GM12865 (cell line): ENCODE measurements around the gene ATP13A5.

Source experiments
- DNase-seq: peaks from one replicate; pipeline ENCODE4 v3.0.0; 2010; ENCODE audit warnings: low read depth
- H3K4me3 ChIP-seq: 2 replicates; pipeline ENCODE4 v1.5.1; 2011; ENCODE audit warnings: mild to moderate bottlenecking, low read depth, low read length, control low read depth
- CTCF ChIP-seq: IDR thresholded peaks from 2 replicates; pipeline ENCODE4 v1.5.1; 2011; ENCODE audit warnings: low read length, control low read depth, low read depth, inconsistent platforms; ENCODE audit not compliant: insufficient read depth; ENCODE audit errors: missing control alignments

ATP13A5 gene

DNA sequence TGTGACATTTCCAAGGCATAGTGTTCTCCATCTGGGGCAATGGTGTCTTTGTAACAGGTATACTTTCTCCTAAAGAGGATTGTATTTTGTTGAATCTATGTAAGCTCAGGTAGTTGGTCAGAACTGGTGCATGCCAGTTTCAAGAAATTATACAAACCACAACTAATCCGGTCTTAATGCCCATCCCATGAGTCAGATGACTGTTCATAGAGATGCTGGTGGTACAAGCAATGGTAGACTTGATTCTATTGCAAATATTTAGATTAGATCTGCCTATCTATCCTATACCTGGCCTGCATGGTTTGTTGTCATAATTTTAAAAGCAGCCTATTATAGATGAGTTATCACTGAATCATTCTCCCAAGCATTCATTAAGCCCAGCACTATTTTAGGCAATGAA, 43.5 kb downstream of the ATP13A5 start:
- no peak for DNase-seq
- H3K4me3 ChIP-seq = no peak overlapping the region
- TF ChIP-seq CTCF = no peak

- no peak for DNase-seq
- no peak for TF ChIP-seq CTCF
- no peak overlapping the region for H3K4me3 ChIP-seq
Observed at GRCh38 chr3:193333229-193333628, 45.3 kb downstream of the ATP13A5 start.

- TF ChIP-seq CTCF = no peak
- no peak for DNase-seq
- H3K4me3 ChIP-seq = no peak overlapping the region
Observed at GRCh38 chr3:193330555-193331204, 47.9 kb downstream of the ATP13A5 start.

DNA sequence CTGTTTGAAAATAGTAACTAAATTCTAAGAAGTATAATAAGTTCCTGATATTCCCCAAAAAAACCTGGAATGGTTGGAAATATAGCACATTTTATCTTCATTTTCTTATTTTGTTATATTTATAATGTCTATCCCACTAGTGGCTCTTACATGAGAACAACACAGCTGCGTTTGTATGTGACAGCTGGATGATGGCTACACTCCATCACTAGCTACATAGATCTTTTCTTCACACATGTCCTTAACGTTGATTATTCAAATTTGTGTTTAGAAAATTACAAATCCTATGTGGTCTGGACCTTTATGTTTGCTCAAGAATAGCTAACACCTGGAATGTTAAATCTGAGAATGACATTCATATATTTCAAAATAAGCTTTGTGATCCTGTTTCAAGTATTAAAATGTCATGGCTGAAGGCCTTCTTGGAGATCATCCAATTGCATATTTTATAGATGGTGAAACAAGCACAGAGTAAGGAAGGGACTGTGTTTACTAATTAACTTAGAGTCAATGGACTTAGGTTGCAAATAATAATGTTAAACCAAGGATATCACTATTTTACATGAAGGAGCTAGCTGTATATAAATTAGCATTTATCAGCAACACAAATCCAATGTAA, 60.8 kb downstream of the ATP13A5 start:
- DNase-seq = no peak
- H3K4me3 ChIP-seq = no peak overlapping the region
- no peak for TF ChIP-seq CTCF

- H3K4me3 ChIP-seq = no peak overlapping the region
- no peak for DNase-seq
- peak; percentile 6 for TF ChIP-seq CTCF
Observed at GRCh38 chr3:193314161-193314560, 64.4 kb downstream of the ATP13A5 start.

GRCh38 chr3:193313061-193313958, 65.2 kb downstream of the ATP13A5 start:
- TF ChIP-seq CTCF = no peak
- H3K4me3 ChIP-seq = no peak overlapping the region

More at GRCh38 chr3:193313061-193313958, 65.2 kb downstream of the ATP13A5 start:
- DNase-seq = no peak
